Measurements from ENCODE around the gene SBF2. TPM values are rescaled to one million over a fixed set of nuclear protein-coding genes. Genes with fewer than 3 reads are reported as not detected.

Gene SBF2
- total and polyA plus RNA-seq, 2 of the 13 experiments (the other 11 are each of a cell fraction or from before 2014, with no cell fraction given), result 24.0 to 45.8 TPM

DNA sequence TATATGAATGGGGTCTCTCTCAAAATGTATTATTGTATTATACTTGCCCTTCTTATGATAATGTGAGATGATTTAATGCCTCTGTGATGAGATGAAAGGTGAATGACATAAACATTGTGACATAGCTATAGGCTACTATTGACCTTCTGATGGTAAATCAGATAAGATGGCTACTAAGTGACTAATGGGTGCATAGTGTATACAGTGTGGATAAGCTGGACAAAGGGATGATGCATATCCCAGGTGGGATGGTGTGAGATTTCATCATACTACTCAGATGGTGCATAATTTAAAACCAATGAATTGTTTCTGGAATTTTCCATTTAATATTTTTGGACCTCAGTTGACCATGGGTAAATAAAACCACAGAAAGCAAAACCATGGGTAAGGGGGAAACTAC is 243.5 kb downstream of the SBF2 start (continued):
- TF ChIP-seq ZNF460 (CRISPR knock-in tag; IDR thresholded peaks at IDR 0.05; ENCODE audit: borderline replicate concordance), result no peak
- TF ChIP-seq ZNF44 (CRISPR knock-in tag; IDR thresholded peaks at IDR 0.05), result no peak
- TF ChIP-seq ZNF512 (CRISPR knock-in tag; IDR thresholded peaks at IDR 0.05), result no peak
- no peak for TF ChIP-seq ZNF431 (CRISPR knock-in tag; IDR thresholded peaks at IDR 0.05; ENCODE audit: borderline replicate concordance, low read depth)
- peak; percentile 67 for TF ChIP-seq TARDBP (CRISPR knock-in tag; IDR thresholded peaks at IDR 0.05)
- peak; percentile 74; the same call in 1 of the 2 replicates for TF ChIP-seq ATF2 (CRISPR knock-in tag; IDR thresholded peaks at IDR 0.05)
- no peak for TF ChIP-seq CSRNP2 (CRISPR knock-in tag; conservative IDR thresholded peaks at IDR 0.05; ENCODE audit: low read depth)
- TF ChIP-seq SNAPC5 (CRISPR knock-in tag; IDR thresholded peaks at IDR 0.05; ENCODE audit: borderline replicate concordance), result no peak
- no peak for TF ChIP-seq TBL1XR1 (IDR thresholded peaks at IDR 0.05; ENCODE audit: borderline replicate concordance, low read length, partially characterized antibody)
- no peak for TF ChIP-seq NFE2L1 (CRISPR knock-in tag; IDR thresholded peaks at IDR 0.05; ENCODE audit: borderline replicate concordance)
- TF ChIP-seq ATF7-NPFF (CRISPR knock-in tag; IDR thresholded peaks at IDR 0.05; ENCODE audit: low read depth), result no peak
- TF ChIP-seq, protein P1, sequence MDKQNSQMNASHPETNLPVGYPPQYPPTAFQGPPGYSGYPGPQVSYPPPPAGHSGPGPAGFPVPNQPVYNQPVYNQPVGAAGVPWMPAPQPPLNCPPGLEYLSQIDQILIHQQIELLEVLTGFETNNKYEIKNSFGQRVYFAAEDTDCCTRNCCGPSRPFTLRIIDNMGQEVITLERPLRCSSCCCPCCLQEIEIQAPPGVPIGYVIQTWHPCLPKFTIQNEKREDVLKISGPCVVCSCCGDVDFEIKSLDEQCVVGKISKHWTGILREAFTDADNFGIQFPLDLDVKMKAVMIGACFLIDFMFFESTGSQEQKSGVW (CRISPR knock-in tag; IDR thresholded peaks at IDR 0.05; ENCODE audit: borderline replicate concordance), result no peak
- TF ChIP-seq, protein P2, sequence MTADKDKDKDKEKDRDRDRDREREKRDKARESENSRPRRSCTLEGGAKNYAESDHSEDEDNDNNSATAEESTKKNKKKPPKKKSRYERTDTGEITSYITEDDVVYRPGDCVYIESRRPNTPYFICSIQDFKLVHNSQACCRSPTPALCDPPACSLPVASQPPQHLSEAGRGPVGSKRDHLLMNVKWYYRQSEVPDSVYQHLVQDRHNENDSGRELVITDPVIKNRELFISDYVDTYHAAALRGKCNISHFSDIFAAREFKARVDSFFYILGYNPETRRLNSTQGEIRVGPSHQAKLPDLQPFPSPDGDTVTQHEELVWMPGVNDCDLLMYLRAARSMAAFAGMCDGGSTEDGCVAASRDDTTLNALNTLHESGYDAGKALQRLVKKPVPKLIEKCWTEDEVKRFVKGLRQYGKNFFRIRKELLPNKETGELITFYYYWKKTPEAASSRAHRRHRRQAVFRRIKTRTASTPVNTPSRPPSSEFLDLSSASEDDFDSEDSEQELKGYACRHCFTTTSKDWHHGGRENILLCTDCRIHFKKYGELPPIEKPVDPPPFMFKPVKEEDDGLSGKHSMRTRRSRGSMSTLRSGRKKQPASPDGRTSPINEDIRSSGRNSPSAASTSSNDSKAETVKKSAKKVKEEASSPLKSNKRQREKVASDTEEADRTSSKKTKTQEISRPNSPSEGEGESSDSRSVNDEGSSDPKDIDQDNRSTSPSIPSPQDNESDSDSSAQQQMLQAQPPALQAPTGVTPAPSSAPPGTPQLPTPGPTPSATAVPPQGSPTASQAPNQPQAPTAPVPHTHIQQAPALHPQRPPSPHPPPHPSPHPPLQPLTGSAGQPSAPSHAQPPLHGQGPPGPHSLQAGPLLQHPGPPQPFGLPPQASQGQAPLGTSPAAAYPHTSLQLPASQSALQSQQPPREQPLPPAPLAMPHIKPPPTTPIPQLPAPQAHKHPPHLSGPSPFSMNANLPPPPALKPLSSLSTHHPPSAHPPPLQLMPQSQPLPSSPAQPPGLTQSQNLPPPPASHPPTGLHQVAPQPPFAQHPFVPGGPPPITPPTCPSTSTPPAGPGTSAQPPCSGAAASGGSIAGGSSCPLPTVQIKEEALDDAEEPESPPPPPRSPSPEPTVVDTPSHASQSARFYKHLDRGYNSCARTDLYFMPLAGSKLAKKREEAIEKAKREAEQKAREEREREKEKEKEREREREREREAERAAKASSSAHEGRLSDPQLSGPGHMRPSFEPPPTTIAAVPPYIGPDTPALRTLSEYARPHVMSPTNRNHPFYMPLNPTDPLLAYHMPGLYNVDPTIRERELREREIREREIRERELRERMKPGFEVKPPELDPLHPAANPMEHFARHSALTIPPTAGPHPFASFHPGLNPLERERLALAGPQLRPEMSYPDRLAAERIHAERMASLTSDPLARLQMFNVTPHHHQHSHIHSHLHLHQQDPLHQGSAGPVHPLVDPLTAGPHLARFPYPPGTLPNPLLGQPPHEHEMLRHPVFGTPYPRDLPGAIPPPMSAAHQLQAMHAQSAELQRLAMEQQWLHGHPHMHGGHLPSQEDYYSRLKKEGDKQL (CRISPR knock-in tag; IDR thresholded peaks at IDR 0.05; ENCODE audit: low read depth), result peak; percentile 73
- TF ChIP-seq MTA1 (CRISPR knock-in tag; IDR thresholded peaks at IDR 0.05; ENCODE audit: borderline replicate concordance), result no peak
- peak; percentile 35; the same call in 1 of the 2 replicates for TF ChIP-seq YEATS2 (CRISPR knock-in tag; IDR thresholded peaks at IDR 0.05; ENCODE audit: borderline replicate concordance)
- TF ChIP-seq NCOA2 (CRISPR knock-in tag; IDR thresholded peaks at IDR 0.05), result peak; percentile 88
- no peak for TF ChIP-seq ZNF136 (CRISPR knock-in tag; IDR thresholded peaks at IDR 0.05; ENCODE audit: low read depth)
